ENCODE results near the gene ZNF710. TPM values are rescaled to one million over a fixed set of nuclear protein-coding genes. Genes with fewer than 3 reads are reported as not detected.

ZNF710 gene
- total and polyA plus RNA-seq, 2 of the 8 experiments (the other 6 are each of a cell fraction or from before 2014, with no cell fraction given) = 10.5 to 24.0 TPM

GRCh38 chr15:90062973-90063769 lies 62.0 kb downstream of the ZNF710 start:
- H3K79me1 ChIP-seq (ENCODE audit: low read depth, low read length) = peaks cover 8% of the 10 kb centered on the region; the same call in 1 of the 2 replicates
- H2AFZ ChIP-seq (ENCODE audit: low read length) = no peak overlapping the region
- peak overlapping the region in 1 of 4 experiments; percentile 4; a peak in 3 of 7 replicates for H3K9ac ChIP-seq (replicated peaks in 1 of 4; ENCODE audit: extremely low read depth in 1 of 4, low read depth in 3 of 4, low read length in 3 of 4)
- peak overlapping the region in 1 of 2 experiments; percentile 41; a peak in 1 of 4 replicates for H3K4me2 ChIP-seq (ENCODE audit: insufficient read depth in 1 of 2, low read depth in 2 of 2, low read length in 2 of 2)
- H3K14ac ChIP-seq (ENCODE audit: insufficient read length) = no peak overlapping the region
- FAIRE-seq (no peak), DNase-seq (ENCODE audit: low read depth in 1 of 2, low spot score in 2 of 2) (no peak)
- peak overlapping the region; percentile 91 for H3K4ac ChIP-seq (replicated peaks; ENCODE audit: insufficient read length, low read depth, low read length)
- no peak overlapping the region; the same call in 1 of the 2 replicates for H4K8ac ChIP-seq (ENCODE audit: extremely low read depth, insufficient read depth, low read length)
- peaks cover 0 to 2% of the 10 kb centered on the region in 2 experiments; a peak in 2 of 4 replicates for H3K79me2 ChIP-seq (ENCODE audit: control insufficient read depth in 1 of 2, insufficient read depth in 2 of 2, low read length in 2 of 2)
- no peaks in the 10 kb centered on the region for H4K20me1 ChIP-seq (replicated peaks in 1 of 2; ENCODE audit: control insufficient read depth in 1 of 2, insufficient read depth in 2 of 2, low read length in 2 of 2)
- H2BK120ac ChIP-seq (replicated peaks; ENCODE audit: low read depth, low read length) = peak overlapping the region; percentile 84
- peaks cover 8 to 54% (median 43%) of the 10 kb centered on the region in 4 experiments for H3K4me1 ChIP-seq (replicated peaks in 1 of 4; ENCODE audit: control insufficient read depth in 3 of 4, insufficient read depth in 4 of 4, low read length in 3 of 4)
- peak overlapping the region; percentile 6 for H4K5ac ChIP-seq (ENCODE audit: insufficient read length, low read depth, low read length)
- H3K27me3 ChIP-seq (replicated peaks in 1 of 4; ENCODE audit: control insufficient read depth in 3 of 4, extremely low read depth in 1 of 4, insufficient read depth in 3 of 4, low read length in 3 of 4) = no peaks in the 10 kb centered on the region
- 78% methylated on average over 20 of the region's 20 CpGs; no CpG with 5 or more reads in 1 of the 2 experiments for WGBS, 2 experiments (ENCODE audit: extremely low coverage in 1 of 2, insufficient coverage in 1 of 2, insufficient read length in 1 of 2, insufficient replicate concordance in 2 of 2, low coverage in 1 of 2, low lambda C conversion rate in 2 of 2, missing lambda C conversion rate in 1 of 2)
- H3K23ac ChIP-seq (ENCODE audit: insufficient read length) = no peak overlapping the region
- TF ChIP-seq RAD21 (IDR thresholded peaks at IDR 0.05 in 1 of 2, conservative IDR thresholded peaks at IDR 0.05 in 1 of 2; ENCODE audit: low read depth in 2 of 2, low read length in 2 of 2) (no peak), ASH2L (IDR thresholded peaks at IDR 0.05; ENCODE audit: low read length) (peak; percentile 21), KDM4A (IDR thresholded peaks at IDR 0.05; ENCODE audit: low read depth, low read length, severe bottlenecking) (peak; percentile 21), SP2 (IDR thresholded peaks at IDR 0.05; ENCODE audit: low read length) (no peak), GABPA (IDR thresholded peaks at IDR 0.05; ENCODE audit: borderline replicate concordance, insufficient read depth, low read length) (no peak)
- H3K56ac ChIP-seq (replicated peaks; ENCODE audit: insufficient read length, low read depth, low read length) = no peak overlapping the region
- H3K4me3 ChIP-seq (ENCODE audit: extremely low read depth in 1 of 4, insufficient read depth in 2 of 4, low read depth in 3 of 4, low read length in 4 of 4) = no peak overlapping the region
- H2BK20ac ChIP-seq (ENCODE audit: low read length) = peak overlapping the region; percentile 38
- no peaks in the 10 kb centered on the region; a peak in 1 of 4 replicates for H3K9me3 ChIP-seq (ENCODE audit: insufficient read depth in 2 of 2, low read depth in 1 of 2, low read length in 1 of 2)
- peak overlapping the region; percentile 87 for H2BK5ac ChIP-seq (ENCODE audit: low read depth, low read length)
- H2BK15ac ChIP-seq (ENCODE audit: low read length) = peak overlapping the region; percentile 48
- peaks cover 0 to 8% (median 1%) of the 10 kb centered on the region in 4 experiments; a peak in 2 of 8 replicates for H3K36me3 ChIP-seq (ENCODE audit: control insufficient read depth in 2 of 4, insufficient read depth in 4 of 4, low read length in 3 of 4)
- H2BK12ac ChIP-seq (ENCODE audit: low read depth, low read length) = peak overlapping the region; percentile 98; the same call in 1 of the 2 replicates
- H2AK5ac ChIP-seq (ENCODE audit: low read depth, low read length) = peak overlapping the region; percentile 14
- POLR2A ChIA-PET (ENCODE audit: partially characterized antibody) = interaction anchor here (0.7 to 4.8 kb wide), 3 partner anchors 12 to 63 kb away, joined by 3 to 29 read pairs (median 4); partner anchors contain the start of gene ZNF710
- H3K23me2 ChIP-seq (ENCODE audit: low read depth, low read length) = no peaks in the 10 kb centered on the region
- H3K18ac ChIP-seq (ENCODE audit: extremely low read depth, low read length) = peak overlapping the region; percentile 95
- peak overlapping the region; percentile 53 for H3K27ac ChIP-seq (ENCODE audit: low read depth, low read length)
- CTCF ChIA-PET (ENCODE audit: partially characterized antibody) = interaction anchor here (1.0 to 1.5 kb wide), 2 partner anchors 11 to 14 kb away, joined by 4 to 6 read pairs; no protein-coding TSS in a partner anchor
- peak overlapping the region; percentile 99 for H4K91ac ChIP-seq (replicated peaks; ENCODE audit: insufficient read length, low read length)

All from H1 (cell line).